Forelimb muscle (tissue), 1 donor: ENCODE results near the gene ATF2. TPM values are rescaled to one million over a fixed set of nuclear protein-coding genes. Genes with fewer than 3 reads are reported as not detected.
"Not testable (repeated sequence)": the region's sequence is repeated elsewhere in the genome, so short reads cannot be mapped to it uniquely, and the experiment has no call there.

Experiments used
- DNase-seq: peaks from one replicate; pipeline ENCODE4 v3.0.0-alpha.2; 2013; ENCODE audit warnings: low read depth
- polyA plus RNA-seq: library from polyadenylated mRNA; unstranded; fragments of 120-200 nt; gene quantifications from one replicate; pipeline ENCODE4 v1.2.1, GENCODE V29; 2013; ENCODE audit not compliant: insufficient read length

ATF2 gene
- polyA plus RNA-seq, 1 donor: 34.8 TPM

GRCh38 chr2:175097297-175097696 lies 70.7 kb downstream of the ATF2 start:
- DNase-seq: no peak

- DNase-seq: not testable (repeated sequence)
Measured at GRCh38 chr2:175084117-175084516, 83.9 kb downstream of the ATF2 start.

DNA sequence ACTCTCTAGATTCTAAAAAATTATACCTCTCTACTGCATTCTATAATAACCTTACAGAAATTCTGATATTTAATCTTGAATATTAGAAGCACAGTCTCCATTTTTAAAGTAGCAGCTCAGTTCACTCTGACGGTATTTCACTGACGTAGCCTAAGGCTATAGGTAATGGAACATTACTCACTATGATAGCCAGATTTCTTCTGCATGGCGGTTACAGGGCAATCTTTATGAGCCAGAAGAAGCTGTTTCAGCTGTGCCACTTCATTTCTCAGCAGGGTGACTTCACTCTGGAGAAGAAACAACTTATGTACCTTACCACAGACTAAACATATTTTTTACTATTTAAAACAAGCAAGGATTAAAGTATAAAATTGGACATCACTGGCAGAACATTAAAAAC lies 87.5 kb downstream of the ATF2 start:
- DNase-seq: no peak

DNA sequence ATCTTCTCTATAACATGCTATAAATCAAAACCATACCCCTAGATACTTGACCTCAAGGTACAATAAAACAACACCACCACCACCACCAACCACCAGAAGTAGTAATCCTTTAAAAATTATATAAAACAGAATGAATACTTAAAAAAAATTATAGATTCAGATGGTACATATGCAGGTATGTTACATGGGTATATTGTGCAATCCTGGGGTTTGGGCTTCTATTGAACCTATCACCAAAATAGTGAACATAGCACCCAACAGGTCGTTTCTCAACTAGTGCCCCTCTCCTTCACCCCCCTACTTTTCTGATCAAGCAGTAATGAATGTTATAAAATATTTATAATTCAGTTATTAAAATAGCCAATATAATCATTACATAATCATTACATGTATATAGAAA lies 91.7 kb downstream of the ATF2 start:
- no peak for DNase-seq

DNA sequence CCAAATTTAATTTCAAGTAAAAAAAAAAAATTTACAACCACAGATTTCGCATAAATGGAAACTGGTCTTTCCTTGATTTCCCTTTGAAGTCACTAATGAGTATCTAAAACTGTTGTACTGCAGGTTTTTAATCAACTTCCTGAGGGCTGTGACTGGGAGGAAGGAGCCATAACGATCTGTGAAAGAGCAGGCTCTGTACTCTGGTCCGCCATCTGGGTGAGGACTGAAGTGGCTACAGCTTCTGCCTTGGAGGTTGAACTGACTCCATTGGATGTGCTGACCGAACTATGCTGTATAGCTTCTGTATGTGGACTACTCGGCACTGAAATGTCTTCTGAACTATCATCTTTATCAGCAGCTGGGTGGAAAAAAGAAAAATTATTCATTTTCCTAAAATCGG lies 93.5 kb downstream of the ATF2 start:
- no peak for DNase-seq

DNA sequence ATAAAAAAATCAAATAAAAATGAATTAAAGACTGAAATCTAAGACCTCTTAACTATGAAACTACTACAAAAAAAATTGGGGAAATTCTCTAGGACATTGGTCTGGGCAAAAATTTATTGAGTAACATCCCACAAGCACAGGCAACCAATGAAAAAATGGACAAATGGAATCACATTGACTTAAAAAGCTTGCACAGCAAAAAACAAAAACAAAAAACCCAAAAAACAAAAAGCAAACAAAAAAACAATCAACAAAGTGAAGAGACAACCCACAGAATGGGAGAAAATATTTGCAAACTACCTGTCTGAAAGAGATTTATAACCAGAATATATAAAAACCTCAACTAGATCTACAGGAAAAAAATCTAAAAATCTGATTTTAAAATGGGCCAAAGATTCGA lies 99.5 kb downstream of the ATF2 start:
- DNase-seq: no peak

GRCh38 chr2:175066411-175066810 lies 101.6 kb downstream of the ATF2 start:
- DNase-seq: no peak

DNA sequence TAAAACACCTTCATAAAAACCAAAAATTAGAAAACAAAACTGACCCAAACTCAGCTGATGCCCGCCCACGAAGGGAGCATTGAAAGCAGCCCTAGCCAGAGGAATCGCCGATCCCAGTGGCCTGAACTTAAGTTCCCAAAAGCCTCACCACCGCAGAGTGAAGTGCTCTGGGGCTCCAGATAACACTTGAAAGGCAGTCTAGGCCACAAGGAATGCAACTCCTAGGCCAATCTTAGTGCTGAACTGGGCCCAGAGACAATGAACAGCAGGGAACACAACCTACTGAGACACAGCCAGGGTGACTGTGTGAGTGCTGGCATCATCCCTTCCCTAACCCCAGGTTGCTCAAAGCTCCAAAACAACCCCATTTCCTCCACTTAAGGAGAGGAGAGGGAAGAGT lies 103.2 kb downstream of the ATF2 start:
- DNase-seq: no peak

- DNase-seq: no peak
Measured at GRCh38 chr2:175063741-175064140, 104.3 kb downstream of the ATF2 start.

DNA sequence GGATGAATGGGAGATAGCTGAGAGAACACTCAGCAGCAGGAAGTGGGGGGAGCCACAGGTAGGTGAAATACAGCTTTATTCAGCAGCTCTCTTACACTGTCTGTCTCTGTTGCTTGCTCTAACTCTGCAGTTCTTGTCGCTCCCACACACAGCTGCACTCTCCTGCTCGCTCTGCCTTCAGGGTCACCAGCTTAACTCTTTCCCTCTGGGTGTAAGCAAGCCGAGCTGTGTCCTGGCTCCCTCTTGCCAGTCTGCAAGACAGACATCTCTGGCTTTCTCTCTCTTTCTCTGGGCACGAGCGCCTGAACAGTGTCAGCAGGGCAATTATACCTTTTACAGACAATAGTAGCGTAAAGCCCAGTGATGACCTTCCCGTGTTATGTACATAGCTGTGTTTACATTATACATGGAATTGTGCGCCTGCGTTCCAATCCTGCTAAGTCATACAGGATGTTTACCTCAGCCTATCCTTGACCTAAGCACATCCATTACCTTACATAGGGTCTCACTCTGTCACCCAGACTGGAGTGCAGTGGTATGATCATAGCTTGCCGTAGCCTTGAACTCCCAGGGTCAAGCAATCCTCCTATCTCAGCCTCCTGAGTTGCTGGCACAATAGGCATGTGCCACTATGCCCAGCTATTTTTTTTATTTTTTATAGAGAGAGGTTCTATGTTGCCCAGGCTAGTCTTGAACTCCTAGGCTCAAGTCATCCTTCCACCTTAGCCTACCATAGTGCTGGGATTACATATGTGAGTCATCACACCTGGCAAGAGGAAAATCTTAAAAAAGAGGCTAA lies 105.0 kb downstream of the ATF2 start:
- no peak for DNase-seq

- DNase-seq: no peak
Measured at GRCh38 chr2:175057078-175057685, 110.8 kb downstream of the ATF2 start.

DNA sequence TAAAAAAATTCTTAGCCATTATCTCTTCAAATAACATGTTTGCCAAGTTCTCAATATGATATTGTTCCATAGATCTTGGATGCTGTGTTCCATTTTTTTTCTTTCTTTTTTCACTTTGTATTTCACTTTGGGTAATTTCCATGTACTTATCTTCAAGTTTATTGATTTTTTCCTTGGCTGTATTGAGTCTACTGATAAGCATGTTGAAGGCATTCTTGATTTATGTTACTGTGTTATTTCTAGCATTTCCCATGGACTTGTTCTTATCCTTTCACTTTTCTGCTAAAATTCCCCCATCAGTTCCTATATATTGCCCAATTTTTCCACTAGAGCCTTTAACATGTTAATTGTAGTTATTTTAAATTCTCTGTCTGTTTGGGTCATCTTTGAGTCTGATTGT lies 112.0 kb downstream of the ATF2 start:
- DNase-seq: no peak

DNA sequence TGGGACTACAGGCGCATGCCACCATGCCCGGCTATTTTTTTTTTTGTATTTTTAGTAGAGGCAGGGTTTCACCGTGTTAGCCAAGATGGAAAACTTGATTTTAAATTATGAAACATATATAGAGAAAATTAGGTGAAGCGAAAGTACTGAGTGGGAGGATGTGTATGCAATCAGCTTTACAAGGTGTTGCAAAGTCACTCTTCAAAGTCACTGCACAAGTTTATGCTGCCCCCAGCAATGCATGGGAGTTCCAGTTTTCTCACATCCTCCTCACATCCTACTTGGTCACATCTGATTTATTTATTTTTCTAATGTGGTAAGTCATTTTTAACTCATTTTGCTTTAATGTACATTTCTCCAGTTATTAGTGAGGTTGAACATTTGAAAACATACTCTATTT lies 113.7 kb downstream of the ATF2 start:
- DNase-seq: no peak

- DNase-seq: no peak
Measured at GRCh38 chr2:175049661-175050060, 118.3 kb downstream of the ATF2 start.

GRCh38 chr2:175048275-175048674 lies 119.7 kb downstream of the ATF2 start:
- no peak for DNase-seq

GRCh38 chr2:175039490-175039889 lies 128.5 kb downstream of the ATF2 start:
- DNase-seq: no peak

- no peak for DNase-seq
Measured at GRCh38 chr2:175039031-175039430, 129.0 kb downstream of the ATF2 start.

- DNase-seq: no peak
Measured at GRCh38 chr2:175037941-175038340, 130.1 kb downstream of the ATF2 start.

- no peak for DNase-seq
Measured at GRCh38 chr2:175036582-175037018, 131.4 kb downstream of the ATF2 start.

- no peak for DNase-seq
Measured at GRCh38 chr2:175035806-175036205, 132.2 kb downstream of the ATF2 start.

DNA sequence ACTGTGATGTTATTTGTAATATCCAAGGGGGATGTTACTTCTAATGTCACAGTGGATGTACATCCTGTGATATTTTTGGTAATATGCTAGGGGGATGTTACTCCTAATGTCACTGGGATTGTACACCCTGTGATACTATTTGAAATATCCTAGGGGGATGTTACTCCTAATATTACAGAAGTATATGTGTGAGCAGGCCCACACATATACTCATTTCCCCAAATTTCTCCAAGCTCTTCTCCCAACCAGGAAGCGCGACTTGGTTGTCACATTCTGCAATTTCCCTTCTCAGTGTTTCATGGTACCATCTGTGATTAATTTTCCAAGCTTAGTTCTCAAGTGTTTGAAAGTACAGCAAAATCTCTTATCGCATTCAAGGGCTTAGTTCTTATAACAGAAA lies 133.3 kb downstream of the ATF2 start:
- no peak for DNase-seq

DNA sequence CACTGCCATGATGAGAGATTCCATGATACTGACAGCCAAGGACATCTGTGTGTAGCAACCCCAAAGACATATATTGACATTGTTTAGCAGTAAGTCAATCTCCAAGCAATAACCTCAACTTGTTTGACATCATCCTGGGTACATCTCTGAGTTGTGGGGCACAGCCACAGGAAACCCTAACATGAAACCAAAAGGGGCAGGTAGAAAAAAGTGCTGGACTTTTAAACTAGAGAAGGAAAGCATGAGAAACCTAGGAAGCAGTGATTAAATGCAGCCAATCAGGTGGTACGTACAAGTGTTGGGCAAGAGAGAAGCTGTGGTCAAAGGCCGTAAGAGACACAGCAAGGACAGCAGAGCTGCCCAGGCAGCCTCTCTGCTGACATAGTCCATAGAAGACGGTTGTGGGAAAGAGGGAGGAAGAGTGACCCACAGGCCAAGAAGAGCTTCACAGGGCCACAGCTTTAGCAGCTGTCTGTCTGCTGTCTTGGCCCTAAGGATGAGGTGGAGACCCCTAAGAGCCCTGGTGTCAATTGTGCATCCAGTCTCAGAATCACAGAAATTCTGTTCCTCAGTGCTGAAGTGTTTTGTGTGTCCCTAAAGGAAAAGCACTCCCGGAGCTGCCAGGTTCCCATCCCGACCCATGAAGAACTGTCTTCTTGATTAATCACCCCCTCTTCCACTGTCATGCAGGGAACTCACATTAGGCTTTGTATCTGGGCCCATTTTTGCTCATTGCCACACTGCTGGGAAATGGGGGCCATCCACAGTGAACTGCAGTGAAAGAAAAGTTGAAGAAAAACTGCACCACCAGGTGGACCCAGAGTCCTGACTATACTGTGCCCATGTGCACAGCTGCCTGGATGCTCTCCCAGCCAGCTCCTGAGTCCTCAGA lies 137.4 kb downstream of the ATF2 start:
- no peak for DNase-seq
